NCI-H146 (cell line): ENCODE data around the gene COL4A2.
"Not testable (repeated sequence)": the region's sequence is repeated elsewhere in the genome, so short reads cannot be mapped to it uniquely, and the experiment has no call there.

ENCODE experiments used
- DNase-seq: peaks from one replicate; lab custom pipeline; 2025; lab: John Stamatoyannopoulos, UW

The COL4A2 gene

GRCh38 chr13:110475117-110475516, 168.0 kb downstream of the COL4A2 start:
- DNase-seq: no peak

- DNase-seq: peak; percentile 27
Measured at GRCh38 chr13:110475550-110476219, 168.6 kb downstream of the COL4A2 start.

GRCh38 chr13:110476220-110476617, 169.1 kb downstream of the COL4A2 start:
- no peak for DNase-seq

- DNase-seq: no peak
Measured at GRCh38 chr13:110477706-110478245, 170.7 kb downstream of the COL4A2 start.

GRCh38 chr13:110478405-110479214, 171.5 kb downstream of the COL4A2 start:
- no peak for DNase-seq

GRCh38 chr13:110479215-110479545, 172.1 kb downstream of the COL4A2 start:
- no peak for DNase-seq

GRCh38 chr13:110479648-110480047, 172.6 kb downstream of the COL4A2 start:
- no peak for DNase-seq

- DNase-seq: no peak
Measured at GRCh38 chr13:110480161-110480560, 173.1 kb downstream of the COL4A2 start.

GRCh38 chr13:110483386-110483968, 176.4 kb downstream of the COL4A2 start:
- no peak for DNase-seq

- no peak for DNase-seq
Measured at GRCh38 chr13:110484290-110485048, 177.4 kb downstream of the COL4A2 start.

- DNase-seq: no peak
Measured at GRCh38 chr13:110485604-110486003, 178.5 kb downstream of the COL4A2 start.

- no peak for DNase-seq
Measured at GRCh38 chr13:110486061-110486715, 179.1 kb downstream of the COL4A2 start.

- not testable (repeated sequence) for DNase-seq
Measured at GRCh38 chr13:110486880-110487279, 179.8 kb downstream of the COL4A2 start.

- peak; percentile 86 for DNase-seq
Measured at GRCh38 chr13:110490009-110490770, 183.1 kb downstream of the COL4A2 start.

GRCh38 chr13:110491869-110492678, 185.0 kb downstream of the COL4A2 start:
- no peak for DNase-seq

GRCh38 chr13:110492679-110493593, 185.9 kb downstream of the COL4A2 start:
- no peak for DNase-seq

- no peak for DNase-seq
Measured at GRCh38 chr13:110493613-110494012, 186.5 kb downstream of the COL4A2 start.

GRCh38 chr13:110495376-110495775, 188.3 kb downstream of the COL4A2 start:
- no peak for DNase-seq

- DNase-seq: no peak
Measured at GRCh38 chr13:110495881-110496280, 188.8 kb downstream of the COL4A2 start.
